ENCODE results near the gene DNAH14.

DNAH14 gene

DNA sequence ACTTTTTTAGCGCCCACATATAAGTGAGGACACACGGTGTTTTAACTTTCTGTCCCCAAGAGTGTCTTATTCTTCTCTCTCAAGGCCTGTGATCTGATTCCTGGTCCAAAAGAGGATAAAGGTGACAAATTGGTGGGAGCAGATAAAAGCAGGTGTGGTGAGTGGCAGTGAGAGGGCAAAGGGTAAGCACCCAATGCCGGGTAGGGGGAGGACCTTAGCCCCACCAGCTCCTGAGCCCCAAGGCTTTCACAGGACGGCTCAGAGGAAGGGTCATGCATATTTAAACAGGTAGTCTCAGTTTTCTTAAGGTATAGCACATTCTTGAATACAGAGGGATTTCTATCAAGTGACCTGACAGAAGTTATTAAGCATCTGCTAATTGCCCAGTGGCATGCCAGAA lies 478.8 kb downstream of the DNAH14 start:
- no peak for DNase-seq (ENCODE audit: low read depth)

- no peak for DNase-seq (ENCODE audit: low read depth)
Observed at GRCh38 chr1:225409051-225409450, 479.6 kb downstream of the DNAH14 start.

DNA sequence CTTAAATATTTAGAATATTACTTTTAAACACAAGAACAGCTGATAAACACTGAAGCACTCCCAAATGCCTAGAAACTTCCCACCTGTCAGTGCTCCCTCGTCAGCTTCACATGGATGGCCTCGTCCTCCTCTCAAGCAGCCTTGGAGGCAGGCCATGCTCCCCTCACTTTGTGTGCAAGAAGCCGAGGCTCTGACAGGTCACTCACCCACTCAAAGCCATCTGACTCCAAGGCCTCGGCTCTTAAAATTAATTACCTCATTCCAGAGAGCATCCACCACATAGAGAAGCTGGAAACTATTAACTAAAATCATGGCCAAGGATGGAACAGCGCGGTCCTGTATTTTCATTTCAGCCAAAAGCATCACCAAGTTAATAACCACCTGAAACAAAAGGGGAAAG lies 480.6 kb downstream of the DNAH14 start:
- no peak for DNase-seq (ENCODE audit: low read depth)

GRCh38 chr1:225412321-225412720 lies 482.8 kb downstream of the DNAH14 start:
- DNase-seq (ENCODE audit: low read depth), result no peak

- no peak for DNase-seq (ENCODE audit: low read depth)
Observed at GRCh38 chr1:225412803-225413351, 483.4 kb downstream of the DNAH14 start.

DNA sequence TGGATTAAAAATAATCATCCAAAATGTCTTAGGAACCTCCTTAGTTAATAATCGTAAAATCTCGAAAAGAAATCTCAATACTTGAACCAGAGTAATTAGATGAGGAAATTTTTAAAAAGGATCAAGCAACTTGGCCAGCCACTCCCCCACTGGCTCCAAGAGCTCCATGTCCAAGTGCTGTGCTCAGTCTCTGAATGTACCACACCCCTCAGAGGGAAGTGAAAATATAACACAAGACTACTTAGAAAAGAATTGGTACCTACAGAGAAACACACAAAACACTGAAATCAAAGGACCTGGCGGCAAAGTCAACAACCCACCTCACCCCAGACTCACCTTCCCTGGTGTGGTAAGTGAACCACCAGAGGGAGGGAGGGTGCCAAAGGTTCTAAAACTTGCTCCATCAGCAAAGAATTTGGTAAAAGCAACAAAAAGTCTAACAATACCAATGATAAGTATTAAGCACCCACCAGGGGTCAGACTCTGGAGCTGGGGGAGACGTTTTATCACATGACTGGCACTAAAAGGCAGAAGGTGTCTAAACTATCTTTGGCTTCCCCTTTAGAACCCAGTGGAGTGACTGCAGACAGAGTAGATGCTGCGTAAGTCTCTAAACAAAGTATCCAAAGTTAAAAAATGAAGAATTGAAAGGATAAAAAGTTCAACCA lies 484.4 kb downstream of the DNAH14 start:
- no peak for DNase-seq (ENCODE audit: low read depth)

DNA sequence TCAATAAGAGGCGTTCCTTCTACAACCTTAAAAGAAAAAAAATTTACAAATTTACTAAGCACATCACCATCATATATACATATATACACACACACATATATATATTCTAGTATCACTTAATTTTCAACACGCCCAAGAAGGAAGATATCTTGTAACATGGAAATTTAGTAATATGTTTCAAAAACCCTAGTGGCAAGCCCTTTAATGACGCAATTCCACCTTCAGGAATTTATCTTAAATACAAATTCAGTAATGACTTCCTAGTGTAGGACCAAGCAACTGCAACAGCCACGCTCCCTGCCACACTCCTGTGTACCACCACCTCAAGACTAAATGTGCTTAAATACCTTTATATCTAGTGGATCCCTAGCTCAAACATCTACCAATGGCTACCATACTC lies 485.8 kb downstream of the DNAH14 start:
- no peak for DNase-seq (ENCODE audit: low read depth)

DNA sequence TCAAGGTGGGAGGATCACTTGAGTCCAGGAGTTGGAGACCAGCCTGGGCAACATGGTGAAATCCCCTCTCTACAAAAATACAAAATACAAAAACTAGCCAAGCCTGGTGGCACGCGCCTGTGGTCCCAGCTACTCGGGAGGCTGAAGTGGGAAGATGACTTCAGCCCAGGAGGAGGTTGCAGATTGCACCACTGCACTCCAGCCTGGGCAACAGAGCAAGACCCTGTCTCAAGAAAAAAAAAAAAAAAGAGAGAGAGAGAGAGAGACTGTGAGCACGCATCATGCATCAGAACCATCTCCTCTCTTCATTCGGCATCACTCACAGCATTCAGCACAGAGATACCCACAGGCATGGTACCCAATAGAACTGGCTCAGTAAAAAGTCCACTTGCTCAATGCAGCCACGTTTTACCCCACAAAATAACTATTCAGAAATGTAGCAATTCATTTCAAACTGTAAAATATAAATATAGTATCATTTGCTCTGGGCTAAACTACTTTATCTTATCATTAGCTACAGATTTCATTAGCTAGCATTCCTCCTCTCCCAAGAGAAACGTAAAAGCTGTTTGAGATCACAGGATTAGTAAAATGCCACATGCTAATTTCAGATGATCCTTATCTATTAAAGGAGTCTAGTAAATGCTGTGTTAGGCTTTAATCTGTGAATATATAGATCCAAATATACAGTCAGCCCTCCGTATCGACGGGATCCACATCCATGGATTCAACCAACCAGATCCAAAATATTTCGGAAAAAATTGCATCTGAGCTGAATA lies 486.7 kb downstream of the DNAH14 start:
- DNase-seq (ENCODE audit: low read depth), result no peak

DNA sequence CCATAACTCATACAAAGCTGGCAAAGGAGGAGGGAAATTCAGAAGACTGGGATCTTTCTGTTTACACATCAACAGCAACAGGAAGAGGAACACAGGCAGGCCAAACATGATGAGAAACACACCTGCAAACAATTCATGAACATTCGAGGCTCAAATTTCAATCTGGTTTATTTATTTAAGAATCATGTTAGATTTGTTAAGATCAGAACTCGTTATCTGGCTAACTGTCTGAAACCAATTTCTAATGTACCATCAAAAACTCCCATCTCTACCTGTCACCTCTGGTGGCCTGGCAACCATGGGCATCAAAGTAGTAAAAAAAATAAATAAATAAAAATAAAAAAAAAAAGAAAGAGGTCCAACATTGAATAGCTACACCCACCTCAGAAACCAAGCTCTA lies 488.6 kb downstream of the DNAH14 start:
- DNase-seq (ENCODE audit: low read depth), result no peak

DNA sequence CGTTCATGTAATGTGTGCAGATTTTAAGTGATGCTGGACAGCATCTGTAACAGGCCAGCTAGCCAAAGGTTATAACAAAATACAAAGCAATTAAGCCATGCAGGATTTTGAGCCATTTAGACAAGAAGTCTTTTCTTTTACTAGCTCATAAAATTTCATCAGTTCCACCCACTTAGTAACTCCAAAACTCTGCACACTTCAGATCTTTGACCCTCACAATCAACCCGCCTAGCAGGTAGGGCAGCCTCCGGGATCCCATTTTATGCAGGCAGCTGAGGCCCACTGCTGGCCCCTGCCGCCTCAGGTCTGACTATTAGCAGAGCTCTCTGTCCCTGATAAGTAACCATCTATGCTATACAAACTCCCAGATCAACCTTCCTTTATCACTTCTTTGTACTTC lies 489.1 kb downstream of the DNAH14 start:
- DNase-seq (ENCODE audit: low read depth), result no peak

- DNase-seq (ENCODE audit: low read depth), result no peak
Observed at GRCh38 chr1:225422031-225422605, 492.6 kb downstream of the DNAH14 start.

DNA sequence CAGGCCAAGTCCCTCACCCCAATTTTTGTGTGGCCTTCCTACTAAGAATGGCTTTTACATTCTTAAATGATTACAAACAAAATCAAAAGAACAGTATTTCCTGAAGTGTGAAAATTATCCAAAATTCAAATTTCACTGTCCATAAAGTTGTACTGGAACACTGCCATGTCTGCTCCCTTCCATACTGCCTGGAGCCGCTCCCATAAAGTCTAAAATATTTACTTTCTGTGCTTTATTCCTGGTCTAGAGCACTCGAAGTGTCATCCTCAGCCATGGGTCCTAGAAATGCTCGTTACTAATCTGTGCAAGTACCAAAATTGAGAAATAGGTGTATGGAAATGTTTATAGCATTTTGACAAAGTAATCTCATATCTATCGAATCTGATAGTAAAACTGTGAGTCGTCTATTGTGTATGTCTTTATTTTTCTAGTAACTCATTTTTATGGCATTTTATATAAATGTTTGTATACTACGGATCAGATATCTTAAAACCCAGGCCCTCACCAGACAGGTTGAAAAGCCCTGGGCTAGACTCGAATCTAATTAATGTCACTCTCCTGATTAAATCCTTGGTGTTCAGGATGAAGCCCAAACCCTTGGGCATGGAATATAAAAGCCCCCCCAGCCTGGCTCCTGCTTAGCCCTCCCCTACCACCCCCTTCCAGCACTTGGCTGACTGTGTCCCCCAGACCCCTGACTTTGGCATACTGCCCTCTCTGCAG lies 493.5 kb downstream of the DNAH14 start:
- DNase-seq (ENCODE audit: low read depth), result no peak

- no peak for DNase-seq (ENCODE audit: low read depth)
Observed at GRCh38 chr1:225423518-225423855, 494.0 kb downstream of the DNAH14 start.

DNA sequence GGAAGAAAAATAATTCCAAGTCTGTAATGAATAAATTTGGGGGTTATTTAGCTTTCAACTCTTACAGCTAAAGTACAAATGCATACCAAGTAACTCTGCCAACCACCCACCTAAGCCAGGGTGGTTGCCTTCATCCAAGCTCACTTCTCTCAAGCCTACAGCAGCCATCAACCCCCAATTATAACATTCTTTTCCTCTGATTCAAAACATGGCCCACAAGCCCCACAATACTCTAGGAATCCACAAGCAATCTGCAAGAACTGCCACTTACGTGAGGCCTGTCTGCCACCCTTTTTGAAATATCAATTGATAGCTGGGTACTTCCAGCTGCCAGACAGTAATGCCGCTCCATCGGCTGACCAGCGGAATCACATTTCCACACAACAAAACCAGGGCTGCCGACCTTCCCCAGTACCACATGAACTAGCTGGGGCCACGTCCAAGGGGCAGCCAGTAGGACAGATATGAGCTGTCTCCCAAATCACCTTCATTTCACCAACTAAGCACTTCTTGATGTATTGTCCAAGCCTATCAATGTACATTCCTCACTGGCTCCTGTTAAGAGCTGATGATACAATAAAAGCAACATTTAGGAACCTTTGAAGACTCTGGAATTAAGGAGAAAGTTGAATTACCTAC lies 495.2 kb downstream of the DNAH14 start:
- no peak for DNase-seq (ENCODE audit: low read depth)

- DNase-seq (ENCODE audit: low read depth), result no peak
Observed at GRCh38 chr1:225425201-225425786, 495.8 kb downstream of the DNAH14 start.

DNA sequence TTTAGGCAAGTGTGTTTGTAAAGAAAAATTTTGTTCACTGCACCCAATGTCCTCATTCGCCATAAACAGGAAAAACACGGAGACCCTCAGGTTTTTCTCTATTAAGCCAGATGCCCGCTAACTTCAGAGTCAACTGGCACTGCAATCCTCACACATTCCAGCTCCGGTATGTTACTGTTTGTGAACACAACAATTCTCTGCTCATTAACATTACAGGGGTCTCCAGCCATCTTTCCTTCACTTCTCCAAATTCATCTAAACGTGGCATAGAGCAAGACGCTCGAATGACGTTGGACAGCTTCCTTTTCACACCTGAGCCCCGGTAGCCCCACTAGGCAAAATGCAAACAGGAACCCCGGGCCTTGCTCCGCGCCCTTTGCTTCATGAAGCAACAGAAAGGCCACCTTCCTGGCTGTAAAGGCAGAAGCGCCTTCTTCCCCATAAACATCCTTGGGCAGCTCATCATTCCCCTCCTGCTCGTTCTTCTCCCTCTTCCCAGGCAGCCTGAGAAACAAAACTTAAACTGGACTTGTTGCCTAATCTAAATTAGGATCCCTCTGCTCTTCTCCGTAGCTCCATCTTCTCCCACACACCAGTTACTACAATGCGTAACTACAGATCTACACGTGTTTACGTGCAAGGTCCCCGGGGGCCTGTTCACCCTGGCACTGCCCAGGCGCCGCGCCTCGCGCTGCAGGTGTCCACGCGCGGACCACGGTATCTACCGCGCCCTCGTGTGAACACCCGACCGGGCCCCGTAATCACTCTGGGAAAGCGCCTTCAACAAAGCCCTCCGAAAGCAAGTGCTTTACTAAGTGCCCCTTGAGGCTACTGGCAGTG lies 497.1 kb downstream of the DNAH14 start:
- no peak for DNase-seq (ENCODE audit: low read depth)

GRCh38 chr1:225427235-225428067 lies 498.0 kb downstream of the DNAH14 start, which contains the start of gene LBR:
LBR (minus strand) TSS chr1:225428038; CDS start chr1:225424075, 3,963 bp downstream.
- no peak for DNase-seq (ENCODE audit: low read depth)

DNA sequence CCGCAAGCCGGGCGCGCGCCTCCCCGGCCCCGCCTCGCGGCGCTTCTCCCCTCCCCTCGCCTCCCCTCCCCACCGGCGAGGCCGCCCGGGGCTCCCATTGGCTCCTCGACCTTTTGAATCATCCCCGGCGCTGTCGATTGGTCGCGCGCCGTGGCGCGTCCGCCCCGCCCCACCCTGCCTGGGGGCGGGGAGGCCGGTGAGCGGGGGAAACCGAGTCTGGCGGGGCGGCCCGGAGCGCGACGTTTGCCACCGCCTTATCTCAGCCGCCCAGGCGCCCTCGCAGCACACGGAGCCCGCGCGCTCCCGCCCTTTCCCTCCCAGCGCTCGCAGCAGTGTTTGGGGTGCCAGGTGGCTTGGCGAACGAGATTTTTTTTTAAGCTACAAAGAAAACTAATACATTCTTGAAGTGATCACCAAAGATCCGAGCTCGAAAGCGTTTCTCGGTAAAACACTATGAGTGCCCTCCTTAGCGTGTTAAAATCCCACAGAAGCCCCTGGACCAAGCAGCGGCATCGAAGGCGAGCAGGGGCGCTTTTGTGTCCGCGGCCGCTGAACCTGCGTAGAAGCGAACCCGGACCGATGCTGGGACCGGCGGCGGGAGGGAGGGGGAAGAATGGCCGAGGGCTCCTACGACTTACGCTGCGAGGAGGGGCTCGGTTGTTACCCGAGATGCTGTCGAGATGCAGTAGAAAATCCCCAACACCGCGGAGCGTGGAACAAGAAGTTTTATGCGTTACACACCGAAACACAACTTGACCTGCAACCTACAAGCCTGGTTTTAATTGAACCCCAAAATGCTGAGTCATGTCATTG lies 498.8 kb downstream of the DNAH14 start:
- peak; percentile 85 for DNase-seq (ENCODE audit: low read depth)
